GM12878 (cell line): Measurements from ENCODE around the gene RCC1.

Experiments used
- ATF7 ChIP-seq: fragments of 450-650 bp; IDR thresholded peaks from 2 replicates; pipeline ENCODE4 v1.6.1; 2016; ENCODE audit warnings: low read depth, mild to moderate bottlenecking
- CEBPB ChIP-seq, 2 experiments: fragments of 150-350 bp in 1 of 2; IDR thresholded peaks; 2 replicates each; pipeline ENCODE4 v1.6.1; 2012 to 2014; ENCODE audit warnings: low read depth in 2 of 2, low read length in 2 of 2, borderline replicate concordance in 1 of 2, inconsistent platforms in 1 of 2
- EZH2 ChIP-seq: IDR thresholded peaks from 2 replicates; pipeline ENCODE4 v1.6.1; 2012; ENCODE audit warnings: low read depth, mild to moderate bottlenecking, control low read depth, inconsistent platforms, low read length, borderline replicate concordance; ENCODE audit not compliant: control insufficient read depth
- HCFC1 ChIP-seq: fragments of 150-350 bp; IDR thresholded peaks from 2 replicates; pipeline ENCODE4 v1.6.1; 2014; ENCODE audit warnings: low read length
- JUNB ChIP-seq: IDR thresholded peaks from 2 replicates; pipeline ENCODE4 v1.6.1; 2016; ENCODE audit warnings: antibody characterized with exemption, mild to moderate bottlenecking
- MAX ChIP-seq: IDR thresholded peaks from 2 replicates; pipeline ENCODE4 v1.6.1; 2012; ENCODE audit warnings: low read depth, low read length, improper control_type of control experiment
- POLR2A ChIP-seq: IDR thresholded peaks from 2 replicates; pipeline ENCODE4 v1.6.1; 2011; ENCODE audit warnings: low read depth, mild to moderate bottlenecking, low read length
- RAD21 ChIP-seq: IDR thresholded peaks from 2 replicates; pipeline ENCODE4 v1.6.1; 2011; ENCODE audit warnings: mild to moderate bottlenecking, low read depth, low read length, moderate library complexity; ENCODE audit not compliant: insufficient read depth
- RCOR1 ChIP-seq: conservative IDR thresholded peaks from 2 replicates; pipeline ENCODE4 v1.6.1; 2012; ENCODE audit warnings: low read depth, low read length, improper control_type of control experiment
- USF1 ChIP-seq: IDR thresholded peaks from 2 replicates; pipeline ENCODE4 v1.6.1; 2011; ENCODE audit warnings: borderline replicate concordance, low read depth, mild to moderate bottlenecking, moderate library complexity, mixed read lengths, low read length; ENCODE audit not compliant: insufficient read depth; ENCODE audit errors: extremely low read length
- USF2 ChIP-seq: IDR thresholded peaks from 2 replicates; pipeline ENCODE4 v1.6.1; 2011; ENCODE audit warnings: low read depth, low read length, improper control_type of control experiment, borderline replicate concordance
- TF ChIP-seq, protein P1 (sequence below), 3 experiments: IDR thresholded peaks in 2 of 3; conservative IDR thresholded peaks in 1 of 3; 2 replicates each; pipeline ENCODE4 v1.5.1; 2011; ENCODE audit warnings: low read depth in 3 of 3, low read length in 3 of 3, mild to moderate bottlenecking in 3 of 3, control low read depth in 2 of 3, moderate library complexity in 2 of 3, inconsistent platforms in 1 of 3, mixed read lengths in 1 of 3; ENCODE audit not compliant: control insufficient read depth in 2 of 3, insufficient read depth in 1 of 3; ENCODE audit errors: extremely low read depth in 1 of 3

GRCh38 chr1:28508435-28508754 is 2.6 kb downstream of the RCC1 start:
- TF ChIP-seq ATF7, result no peak
- TF ChIP-seq, protein P1, sequence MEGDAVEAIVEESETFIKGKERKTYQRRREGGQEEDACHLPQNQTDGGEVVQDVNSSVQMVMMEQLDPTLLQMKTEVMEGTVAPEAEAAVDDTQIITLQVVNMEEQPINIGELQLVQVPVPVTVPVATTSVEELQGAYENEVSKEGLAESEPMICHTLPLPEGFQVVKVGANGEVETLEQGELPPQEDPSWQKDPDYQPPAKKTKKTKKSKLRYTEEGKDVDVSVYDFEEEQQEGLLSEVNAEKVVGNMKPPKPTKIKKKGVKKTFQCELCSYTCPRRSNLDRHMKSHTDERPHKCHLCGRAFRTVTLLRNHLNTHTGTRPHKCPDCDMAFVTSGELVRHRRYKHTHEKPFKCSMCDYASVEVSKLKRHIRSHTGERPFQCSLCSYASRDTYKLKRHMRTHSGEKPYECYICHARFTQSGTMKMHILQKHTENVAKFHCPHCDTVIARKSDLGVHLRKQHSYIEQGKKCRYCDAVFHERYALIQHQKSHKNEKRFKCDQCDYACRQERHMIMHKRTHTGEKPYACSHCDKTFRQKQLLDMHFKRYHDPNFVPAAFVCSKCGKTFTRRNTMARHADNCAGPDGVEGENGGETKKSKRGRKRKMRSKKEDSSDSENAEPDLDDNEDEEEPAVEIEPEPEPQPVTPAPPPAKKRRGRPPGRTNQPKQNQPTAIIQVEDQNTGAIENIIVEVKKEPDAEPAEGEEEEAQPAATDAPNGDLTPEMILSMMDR (IDR thresholded peaks at IDR 0.05 in 2 of 3, conservative IDR thresholded peaks at IDR 0.05 in 1 of 3; ENCODE audit: control insufficient read depth in 2 of 3, extremely low read depth in 1 of 3, insufficient read depth in 1 of 3, low read depth in 3 of 3, low read length in 3 of 3), result no peak
- TF ChIP-seq JUNB, result no peak
- no peak for TF ChIP-seq USF1
- TF ChIP-seq CEBPB (IDR thresholded peaks at IDR 0.05; ENCODE audit: borderline replicate concordance in 1 of 2, low read depth in 2 of 2, low read length in 2 of 2), result no peak
- TF ChIP-seq MAX, result no peak
- peak; percentile 48; the same call in 1 of the 2 replicates for TF ChIP-seq POLR2A
- no peak for TF ChIP-seq RAD21
- TF ChIP-seq RCOR1, result no peak
- TF ChIP-seq EZH2, result no peak
- no peak for TF ChIP-seq HCFC1
- TF ChIP-seq USF2, result no peak
